Tibial nerve (tissue), 3 donors: Measurements from ENCODE around the gene ZNF836.

ENCODE experiments used
- CTCF ChIP-seq, 5 experiments: fragments of 200-600 bp in 3 of 5; fragments of 450-650 bp in 2 of 5; sonication (generic) in 3 of 5; IDR thresholded peaks; one replicate each; pipeline ENCODE4 v1.5.1; 2016 to 2019; ENCODE audit warnings: antibody characterized with exemption in 5 of 5, mild to moderate bottlenecking in 3 of 5, moderate library complexity in 2 of 5
- POLR2A ChIP-seq, 2 donors: fragments of 450-650 bp; IDR thresholded peaks; one replicate each; pipeline ENCODE4 v1.6.1; 2017; ENCODE audit warnings: antibody characterized with exemption in 2 of 2, mild to moderate bottlenecking in 2 of 2, moderate library complexity in 2 of 2

GRCh38 chr19:52176574-52176973, 5.2 kb upstream of the ZNF836 start:
- no peak for TF ChIP-seq CTCF (IDR thresholded peaks at IDR 0.05)
- no peak for TF ChIP-seq POLR2A (IDR thresholded peaks at IDR 0.05)
